OCI-M2 (cell line): ENCODE results near the gene DUSP18.
"Not testable (repeated sequence)": the region's sequence is repeated elsewhere in the genome, so short reads cannot be mapped to it uniquely, and the experiment has no call there.

Experiments
- DNase-seq: peaks from one replicate; lab custom pipeline; 2025; ENCODE audit not compliant: unreplicated experiment; lab: John Stamatoyannopoulos, UW

DUSP18 gene

DNA sequence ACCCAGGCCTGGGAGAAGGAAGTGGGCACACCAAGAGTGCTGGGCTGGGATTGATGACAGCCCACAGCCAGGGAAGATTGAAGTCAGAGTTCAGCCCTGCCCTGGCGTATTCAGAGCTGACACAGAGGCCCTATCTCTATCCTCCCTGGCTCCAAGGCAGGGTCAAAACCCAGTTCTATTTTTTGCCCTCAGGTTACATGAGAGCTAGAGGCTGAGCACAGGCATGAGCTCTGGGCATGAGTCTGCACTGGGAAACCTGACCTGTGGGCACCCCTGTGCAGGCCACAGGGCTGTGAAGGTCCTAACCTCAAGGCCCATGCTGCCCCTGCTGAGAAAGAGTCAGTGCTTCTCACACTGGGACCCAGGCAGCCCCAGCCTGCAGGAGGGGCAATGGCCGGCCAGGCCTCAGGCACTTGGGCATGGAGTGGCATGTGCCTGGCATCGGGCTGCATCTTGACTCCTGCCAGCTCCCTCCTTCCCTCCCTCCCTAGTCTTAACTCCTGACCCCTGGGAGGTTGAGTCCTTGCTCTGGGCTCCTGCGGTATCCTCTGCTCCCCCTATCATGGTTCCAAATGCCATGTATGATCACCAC lies 26.7 kb downstream of the DUSP18 start:
- DNase-seq = no peak

DNA sequence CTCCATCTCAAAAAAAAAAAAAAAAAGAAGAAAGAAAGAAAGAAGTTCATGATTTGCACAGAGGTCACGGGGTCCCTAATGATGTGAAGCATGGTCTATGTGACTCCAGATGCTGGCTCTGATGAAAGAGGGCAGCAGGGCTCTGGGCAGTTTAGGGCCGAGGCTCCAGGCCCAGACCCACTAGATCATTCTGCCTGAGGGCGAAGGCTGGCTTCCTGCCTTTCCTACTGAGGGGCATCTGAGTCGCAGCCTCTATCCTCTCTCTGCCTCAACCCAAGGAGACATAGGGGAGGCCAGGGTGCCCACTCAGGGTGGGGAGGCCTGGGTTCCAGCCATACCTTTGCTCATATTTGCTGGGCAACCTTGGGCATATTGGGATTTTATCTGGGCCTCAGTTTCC lies 27.3 kb downstream of the DUSP18 start:
- DNase-seq = no peak

GRCh38 chr22:30637701-30638114 lies 30.0 kb downstream of the DUSP18 start:
- DNase-seq = no peak

- DNase-seq = no peak
Measured at GRCh38 chr22:30636226-30637077, 31.2 kb downstream of the DUSP18 start.

- DNase-seq = peak; percentile 35
Measured at GRCh38 chr22:30635273-30636225, 32.1 kb downstream of the DUSP18 start, which contains the start of gene SLC35E4. Gene SLC35E4 (plus strand): TSS chr22:30635781. CDS start chr22:30636451, 670 bp downstream.

GRCh38 chr22:30634471-30635233 lies 33.0 kb downstream of the DUSP18 start:
- DNase-seq = peak; percentile 52

- DNase-seq = not testable (repeated sequence)
Measured at GRCh38 chr22:30631469-30631868, 36.2 kb downstream of the DUSP18 start.

- DNase-seq = no peak
Measured at GRCh38 chr22:30628491-30628890, 39.2 kb downstream of the DUSP18 start.

DNA sequence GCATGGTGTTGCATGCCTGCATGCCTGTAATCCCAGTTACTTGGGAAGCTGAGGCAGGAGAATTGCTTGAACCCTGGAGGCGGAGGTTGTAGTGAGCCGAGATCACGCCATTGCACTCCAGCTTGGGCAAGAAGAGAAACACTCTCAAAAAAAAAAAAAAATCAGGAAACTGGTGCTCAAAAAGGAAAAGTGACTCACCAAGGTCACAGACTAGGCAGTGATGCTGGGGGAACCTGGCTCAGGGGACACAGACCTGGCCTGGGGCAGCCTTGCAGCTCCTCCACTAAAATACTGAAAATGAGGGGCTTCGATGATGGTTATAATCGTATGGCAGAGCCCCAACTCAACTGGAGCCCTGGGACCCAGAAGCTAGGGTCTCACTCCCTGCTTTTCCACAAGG lies 40.2 kb downstream of the DUSP18 start:
- no peak for DNase-seq

- DNase-seq = no peak
Measured at GRCh38 chr22:30626413-30626812, 41.3 kb downstream of the DUSP18 start.

DNA sequence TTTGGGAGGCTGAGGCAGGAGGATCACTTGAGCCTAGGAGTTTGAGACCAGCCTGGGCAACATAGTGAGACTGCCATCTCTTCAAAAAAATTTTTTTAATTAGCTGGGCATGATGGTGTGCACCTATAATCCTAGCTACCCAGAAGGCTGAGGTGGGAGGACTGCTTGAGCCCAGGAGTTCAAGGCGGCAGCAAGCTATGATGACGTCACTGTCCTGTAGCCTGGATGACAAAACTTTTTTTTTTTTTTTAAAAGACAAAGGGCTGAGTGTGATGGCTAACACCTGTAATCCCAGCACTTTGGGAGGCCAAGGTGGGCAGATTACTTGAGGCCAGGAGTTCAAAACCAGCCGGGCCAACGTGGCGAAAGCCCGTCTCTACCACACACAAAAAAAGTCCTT lies 47.8 kb downstream of the DUSP18 start:
- not testable (repeated sequence) for DNase-seq

DNA sequence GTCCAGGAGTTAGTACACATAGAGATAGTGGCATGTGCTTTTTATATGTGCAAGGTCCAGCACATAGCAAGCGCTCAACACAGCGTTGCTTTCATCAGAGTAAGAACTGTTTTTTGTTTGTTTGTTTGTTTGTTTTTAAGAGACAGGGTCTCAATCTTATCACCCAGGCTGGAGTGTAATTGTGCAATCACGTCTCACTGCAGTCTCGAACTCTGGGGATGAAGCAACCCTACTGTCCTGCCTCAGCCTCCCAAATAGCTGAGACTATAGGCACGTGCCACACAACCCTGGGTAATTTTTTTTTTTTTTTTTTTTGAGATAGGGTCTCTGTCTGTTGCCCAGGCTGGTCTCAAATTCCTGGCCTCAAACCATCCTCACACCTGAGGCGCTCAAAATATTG lies 49.9 kb downstream of the DUSP18 start:
- no peak for DNase-seq

GRCh38 chr22:30615543-30615954 lies 52.1 kb downstream of the DUSP18 start:
- no peak for DNase-seq

- DNase-seq = no peak
Measured at GRCh38 chr22:30614879-30615278, 52.8 kb downstream of the DUSP18 start.

DNA sequence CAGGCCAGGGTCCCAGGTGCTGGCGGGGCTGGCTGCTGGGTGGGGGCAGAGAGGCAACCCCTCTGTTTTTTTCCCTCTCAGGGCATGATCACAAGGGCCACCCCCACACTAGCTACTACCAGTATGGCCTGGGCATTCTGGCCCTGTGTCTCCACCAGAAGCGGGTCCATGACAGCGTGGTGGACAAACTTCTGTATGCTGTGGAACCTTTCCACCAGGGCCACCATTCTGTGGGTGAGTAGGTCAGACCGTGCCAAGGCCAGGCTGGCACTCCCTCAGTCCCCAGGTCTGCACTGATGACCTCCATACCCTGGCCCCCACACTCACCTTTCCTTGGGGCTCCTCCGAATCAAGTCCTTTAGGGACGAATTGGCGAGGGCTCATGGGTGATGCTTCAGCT lies 53.4 kb downstream of the DUSP18 start:
- no peak for DNase-seq

DNA sequence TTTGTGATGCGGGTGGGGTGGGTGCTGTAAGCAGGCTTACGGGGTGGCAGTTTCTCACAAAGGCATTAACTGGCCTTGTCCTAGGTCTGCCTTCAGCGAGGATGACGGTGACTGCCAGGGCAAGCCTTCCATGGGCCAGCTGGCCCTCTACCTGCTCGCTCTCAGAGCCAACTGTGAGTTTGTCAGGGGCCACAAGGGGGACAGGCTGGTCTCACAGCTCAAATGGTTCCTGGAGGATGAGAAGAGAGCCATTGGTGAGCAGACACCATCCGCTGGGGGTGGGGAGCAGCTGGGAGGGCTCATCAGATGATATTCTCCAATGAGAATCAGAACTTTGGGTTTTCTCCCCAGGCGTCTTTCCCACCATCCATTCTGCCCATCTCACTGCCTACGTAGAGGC lies 54.9 kb downstream of the DUSP18 start:
- no peak for DNase-seq
